H9 (cell line): Measurements from ENCODE around the gene LYRM1. TPM values are rescaled to one million over a fixed set of nuclear protein-coding genes. Genes with fewer than 3 reads are reported as not detected.

ENCODE experiments used
- DNase-seq: peaks from one replicate; pipeline ENCODE4 v3.0.0-alpha.2; 2017
- H2AFZ ChIP-seq: one replicate; pipeline ENCODE4 v1.6.1; 2013; ENCODE audit warnings: mild to moderate bottlenecking, low read length, control low read depth, moderate library complexity
- H2AK5ac ChIP-seq: 2 replicates; pipeline ENCODE4 v1.6.1; 2013; ENCODE audit warnings: low read length, control low read depth, mixed read lengths; ENCODE audit not compliant: insufficient read length
- H2BK120ac ChIP-seq: one replicate; pipeline ENCODE4 v1.6.1; 2013; ENCODE audit warnings: low read depth, mild to moderate bottlenecking, low read length, control low read depth, inconsistent platforms; ENCODE audit not compliant: poor library complexity, severe bottlenecking
- H2BK12ac ChIP-seq: 2 replicates; pipeline ENCODE4 v1.6.1; 2013; ENCODE audit warnings: low read length, control low read depth, mixed read lengths, low read depth; ENCODE audit not compliant: insufficient read length
- H2BK15ac ChIP-seq: 2 replicates; pipeline ENCODE4 v1.6.1; 2013; ENCODE audit warnings: low read depth, low read length, control low read depth
- H2BK20ac ChIP-seq: one replicate; pipeline ENCODE4 v1.6.1; 2013; ENCODE audit warnings: low read depth, mild to moderate bottlenecking, low read length, control low read depth, inconsistent platforms; ENCODE audit not compliant: poor library complexity, severe bottlenecking
- H2BK5ac ChIP-seq: 2 replicates; pipeline ENCODE4 v1.6.1; 2013; ENCODE audit warnings: low read length, control low read depth, mixed read lengths; ENCODE audit not compliant: insufficient read length
- H3K14ac ChIP-seq: 2 replicates; pipeline ENCODE4 v1.6.1; 2013; ENCODE audit warnings: low read length, control low read depth; ENCODE audit not compliant: insufficient read depth
- H3K18ac ChIP-seq: 2 replicates; pipeline ENCODE4 v1.6.1; 2013; ENCODE audit warnings: low read depth, mild to moderate bottlenecking, mixed read lengths, low read length, control low read depth; ENCODE audit not compliant: insufficient read length
- H3K23ac ChIP-seq: 2 replicates; pipeline ENCODE4 v1.6.1; 2013; ENCODE audit warnings: low read length, control low read depth, mixed read lengths, low read depth; ENCODE audit not compliant: insufficient read length
- H3K23me2 ChIP-seq: 2 replicates; pipeline ENCODE4 v1.6.1; 2013; ENCODE audit warnings: low read depth, mild to moderate bottlenecking, mixed read lengths, low read length, control low read depth; ENCODE audit not compliant: insufficient read length, poor library complexity, severe bottlenecking
- H3K27ac ChIP-seq: 2 replicates; pipeline ENCODE4 v1.5.1; 2013; ENCODE audit warnings: low read length, control low read depth, mixed read lengths, low read depth; ENCODE audit not compliant: insufficient read length
- H3K27me3 ChIP-seq: 2 replicates; pipeline ENCODE4 v1.6.1; 2013; ENCODE audit warnings: low read length, control low read depth, inconsistent platforms; ENCODE audit not compliant: insufficient read depth
- H3K4ac ChIP-seq: 2 replicates; pipeline ENCODE4 v1.6.1; 2013; ENCODE audit warnings: low read depth, mild to moderate bottlenecking, control low read depth, inconsistent platforms, low read length, moderate library complexity
- H3K4me1 ChIP-seq: 2 replicates; pipeline ENCODE4 v1.6.1; 2013; ENCODE audit warnings: low read length, control low read depth, inconsistent platforms; ENCODE audit not compliant: insufficient read depth
- H3K4me2 ChIP-seq: 2 replicates; pipeline ENCODE4 v1.6.1; 2013; ENCODE audit warnings: low read length, control low read depth, mixed read lengths; ENCODE audit not compliant: insufficient read length, insufficient read depth
- H3K56ac ChIP-seq: 2 replicates; pipeline ENCODE4 v1.6.1; 2013; ENCODE audit warnings: low read depth, mild to moderate bottlenecking, mixed read lengths, low read length, control low read depth; ENCODE audit not compliant: insufficient read length
- H3K79me1 ChIP-seq: 2 replicates; pipeline ENCODE4 v1.6.1; 2013; ENCODE audit warnings: low read depth, mild to moderate bottlenecking, moderate library complexity, low read length, control low read depth, inconsistent platforms; ENCODE audit not compliant: insufficient read depth, poor library complexity, severe bottlenecking
- H3K79me2 ChIP-seq: 2 replicates; pipeline ENCODE4 v1.6.1; 2013; ENCODE audit warnings: low read length, control low read depth, inconsistent platforms; ENCODE audit not compliant: insufficient read depth
- H3K9ac ChIP-seq: 2 replicates; pipeline ENCODE4 v1.6.1; 2013; ENCODE audit warnings: low read length, control low read depth, mixed read lengths; ENCODE audit not compliant: insufficient read length; ENCODE audit errors: extremely low read depth
- H3K9me3 ChIP-seq: one replicate; pipeline ENCODE4 v1.6.1; 2013; ENCODE audit warnings: low read depth, low read length, inconsistent platforms; ENCODE audit not compliant: control insufficient read depth
- H3T11ph ChIP-seq: one replicate; pipeline ENCODE4 v1.6.1; 2013; ENCODE audit warnings: mild to moderate bottlenecking, low read length, control low read depth, inconsistent platforms
- H4K20me1 ChIP-seq: one replicate; pipeline ENCODE4 v1.6.1; 2013; ENCODE audit not compliant: control insufficient read depth, insufficient read length, insufficient read depth
- H4K5ac ChIP-seq: 2 replicates; pipeline ENCODE4 v1.6.1; 2013; ENCODE audit warnings: low read depth, mild to moderate bottlenecking, mixed read lengths, low read length, control low read depth; ENCODE audit not compliant: insufficient read length
- H4K8ac ChIP-seq: replicated peaks from 2 replicates; pipeline ENCODE4 v1.6.1; 2013; ENCODE audit warnings: low read length, control low read depth, mixed read lengths, low read depth; ENCODE audit not compliant: insufficient read length
- H4K91ac ChIP-seq: 2 replicates; pipeline ENCODE4 v1.6.1; 2013; ENCODE audit warnings: low read depth, mild to moderate bottlenecking, moderate library complexity, mixed read lengths, low read length, control low read depth; ENCODE audit not compliant: insufficient read length
- H3K27ac Mint-ChIP-seq, 3 experiments: 2 replicates in 2 of 3; 3 replicates in 1 of 3; pipeline ENCODE4 v1.8.0; 2020 to 2021; ENCODE audit warnings: mixed read lengths in 3 of 3, mild to moderate bottlenecking in 1 of 3, moderate library complexity in 1 of 3
- H3K27me3 Mint-ChIP-seq: 2 replicates; pipeline ENCODE4 v1.8.0; 2021; ENCODE audit warnings: low read depth, mild to moderate bottlenecking, moderate library complexity, mixed read lengths
- H3K36me3 Mint-ChIP-seq, 3 experiments: 2 replicates in 2 of 3; 3 replicates in 1 of 3; pipeline ENCODE4 v1.8.0; 2020 to 2021; ENCODE audit warnings: low read depth in 3 of 3, mixed read lengths in 3 of 3; ENCODE audit not compliant: insufficient read depth in 1 of 3
- H3K4me1 Mint-ChIP-seq, 2 experiments: 2 replicates each; pipeline ENCODE4 v1.8.0; 2020; ENCODE audit warnings: mixed read lengths in 2 of 2
- H3K4me3 Mint-ChIP-seq, 2 experiments: 2 replicates in 1 of 2; 3 replicates in 1 of 2; pipeline ENCODE4 v1.8.0; 2020 to 2021; ENCODE audit warnings: mild to moderate bottlenecking in 2 of 2, mixed read lengths in 2 of 2, moderate library complexity in 1 of 2
- H3K9me3 Mint-ChIP-seq, 2 experiments: 2 replicates in 1 of 2; 3 replicates in 1 of 2; pipeline ENCODE4 v1.8.0; 2020; ENCODE audit warnings: mild to moderate bottlenecking in 2 of 2, mixed read lengths in 2 of 2, moderate library complexity in 1 of 2
- WGBS: extraction: QIAGEN DNeasy Blood & Tissue Kit; methylation state at CpG from one replicate; pipeline ENCODE4 v1.1.7; 2013; ENCODE audit warnings: missing lambda C conversion rate, low lambda C conversion rate, mixed read lengths; ENCODE audit not compliant: insufficient read length; ENCODE audit errors: extremely low coverage; 5-methylcytosine and 5-hydroxymethylcytosine counted together
- total RNA-seq: library from RNA; stranded (reverse); gene quantifications from 2 replicates; pipeline ENCODE4 v1.2.1, GENCODE V29; 2021
- TF ChIP-seq, protein P1 (sequence below): fragments of 200-600 bp; sonication (generic); conservative IDR thresholded peaks from 3 replicates; pipeline ENCODE4 v1.8.0; 2021; ENCODE audit warnings: antibody characterized with exemption, mild to moderate bottlenecking

LYRM1 gene
- total RNA-seq, 1 experiment from 2014 or later = 9.6 TPM

DNA sequence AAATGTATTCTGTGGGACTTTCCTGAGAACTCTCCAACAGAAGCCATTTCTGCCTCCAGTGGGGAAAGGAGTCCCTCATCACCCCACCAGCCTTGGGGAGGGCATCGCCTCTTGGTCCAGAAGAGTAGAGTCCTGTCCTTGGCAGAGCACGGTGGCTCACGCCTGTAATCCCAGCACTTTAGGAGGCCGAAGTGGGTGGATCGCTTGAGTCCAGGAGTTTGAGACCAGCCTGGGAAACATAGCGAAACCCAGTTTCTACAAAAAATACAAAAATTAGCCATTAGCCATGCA, 41.0 kb downstream of the LYRM1 start:
- H3K9me3 Mint-ChIP-seq = no peaks in the 10 kb centered on the region
- no peak overlapping the region for H3T11ph ChIP-seq
- no CpG with 5 or more reads among the region's 6 CpGs for WGBS

More for the DNA sequence above, 41.0 kb downstream of the LYRM1 start:
- H3K23me2 ChIP-seq = no peaks in the 10 kb centered on the region
- H2AK5ac ChIP-seq = no peak overlapping the region
- H3K79me2 ChIP-seq = no peaks in the 10 kb centered on the region
- H3K4me2 ChIP-seq = no peak overlapping the region
- H3K9me3 ChIP-seq = no peaks in the 10 kb centered on the region
- TF ChIP-seq, protein P1, sequence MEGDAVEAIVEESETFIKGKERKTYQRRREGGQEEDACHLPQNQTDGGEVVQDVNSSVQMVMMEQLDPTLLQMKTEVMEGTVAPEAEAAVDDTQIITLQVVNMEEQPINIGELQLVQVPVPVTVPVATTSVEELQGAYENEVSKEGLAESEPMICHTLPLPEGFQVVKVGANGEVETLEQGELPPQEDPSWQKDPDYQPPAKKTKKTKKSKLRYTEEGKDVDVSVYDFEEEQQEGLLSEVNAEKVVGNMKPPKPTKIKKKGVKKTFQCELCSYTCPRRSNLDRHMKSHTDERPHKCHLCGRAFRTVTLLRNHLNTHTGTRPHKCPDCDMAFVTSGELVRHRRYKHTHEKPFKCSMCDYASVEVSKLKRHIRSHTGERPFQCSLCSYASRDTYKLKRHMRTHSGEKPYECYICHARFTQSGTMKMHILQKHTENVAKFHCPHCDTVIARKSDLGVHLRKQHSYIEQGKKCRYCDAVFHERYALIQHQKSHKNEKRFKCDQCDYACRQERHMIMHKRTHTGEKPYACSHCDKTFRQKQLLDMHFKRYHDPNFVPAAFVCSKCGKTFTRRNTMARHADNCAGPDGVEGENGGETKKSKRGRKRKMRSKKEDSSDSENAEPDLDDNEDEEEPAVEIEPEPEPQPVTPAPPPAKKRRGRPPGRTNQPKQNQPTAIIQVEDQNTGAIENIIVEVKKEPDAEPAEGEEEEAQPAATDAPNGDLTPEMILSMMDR = no peak
- no peak overlapping the region for H4K91ac ChIP-seq
- H3K23ac ChIP-seq = no peak overlapping the region
- no peak overlapping the region for H3K4ac ChIP-seq
- no peaks in the 10 kb centered on the region; the same call in 1 of the 2 replicates for H3K4me1 ChIP-seq
- H3K9ac ChIP-seq = no peak overlapping the region
- no peak overlapping the region for H3K14ac ChIP-seq
- peaks cover 3% of the 10 kb centered on the region; the same call in 1 of the 2 replicates for H3K27me3 Mint-ChIP-seq
- no peaks in the 10 kb centered on the region for H3K36me3 Mint-ChIP-seq
- H3K4me3 Mint-ChIP-seq = no peak overlapping the region
- DNase-seq = no peak
- no peaks in the 10 kb centered on the region for H3K79me1 ChIP-seq
- H3K56ac ChIP-seq = no peak overlapping the region
- H3K4me1 Mint-ChIP-seq = peaks cover 9 to 14% of the 10 kb centered on the region in 2 experiments
- no peak overlapping the region for H2BK120ac ChIP-seq
- H2BK12ac ChIP-seq = no peak overlapping the region
- H3K27me3 ChIP-seq = no peaks in the 10 kb centered on the region
- H3K18ac ChIP-seq = no peak overlapping the region
- H4K20me1 ChIP-seq = no peaks in the 10 kb centered on the region
- H2BK5ac ChIP-seq = no peak overlapping the region
- H2AFZ ChIP-seq = no peak overlapping the region
- no peak overlapping the region for H3K27ac ChIP-seq
- H4K8ac ChIP-seq = no peak overlapping the region
- no peak overlapping the region; a peak in 1 of 7 replicates for H3K27ac Mint-ChIP-seq
- no peak overlapping the region for H4K5ac ChIP-seq
- no peak overlapping the region for H2BK15ac ChIP-seq
- H2BK20ac ChIP-seq = no peak overlapping the region
